IPS-NIHi11 (cell line): ENCODE results near the gene FAR1.
"Not testable (repeated sequence)": the region's sequence is repeated elsewhere in the genome, so short reads cannot be mapped to it uniquely, and the experiment has no call there.

Source experiments
- DNase-seq: peaks from one replicate; pipeline ENCODE4 v3.0.0; 2012; ENCODE audit warnings: mixed read lengths, low spot score

The FAR1 gene

GRCh38 chr11:13668102-13668956 is at the start of gene FAR1:
Gene FAR1 (plus strand): TSS chr11:13668668. CDS start chr11:13694766, 26,098 bp downstream.
- peak; percentile 98 for DNase-seq

- DNase-seq: no peak
Observed at GRCh38 chr11:13620063-13620462, 48.4 kb upstream of the FAR1 start.

- DNase-seq: not testable (repeated sequence)
Observed at GRCh38 chr11:13626818-13627217, 41.6 kb upstream of the FAR1 start.

GRCh38 chr11:13628634-13629033 is 39.8 kb upstream of the FAR1 start:
- DNase-seq: not testable (repeated sequence)

- no peak for DNase-seq
Observed at GRCh38 chr11:13629779-13630178, 38.7 kb upstream of the FAR1 start.

- no peak for DNase-seq
Observed at GRCh38 chr11:13635290-13635689, 33.2 kb upstream of the FAR1 start.

GRCh38 chr11:13635804-13636203 is 32.7 kb upstream of the FAR1 start:
- DNase-seq: no peak

GRCh38 chr11:13637125-13638069 is 31.1 kb upstream of the FAR1 start:
- no peak for DNase-seq

GRCh38 chr11:13638422-13638821 is 30.0 kb upstream of the FAR1 start:
- no peak for DNase-seq

- no peak for DNase-seq
Observed at GRCh38 chr11:13644997-13645687, 23.3 kb upstream of the FAR1 start.

GRCh38 chr11:13647391-13647790 is 21.1 kb upstream of the FAR1 start:
- DNase-seq: no peak

GRCh38 chr11:13649619-13650018 is 18.8 kb upstream of the FAR1 start:
- DNase-seq: no peak

- DNase-seq: not testable (repeated sequence)
Observed at GRCh38 chr11:13651515-13651914, 17.0 kb upstream of the FAR1 start.

- DNase-seq: no peak
Observed at GRCh38 chr11:13661074-13661623, 7.3 kb upstream of the FAR1 start.

- no peak for DNase-seq
Observed at GRCh38 chr11:13663631-13664071, 4.8 kb upstream of the FAR1 start.

GRCh38 chr11:13664351-13664750 is 4.1 kb upstream of the FAR1 start:
- DNase-seq: no peak

- no peak for DNase-seq
Observed at GRCh38 chr11:13666708-13667107, 1.8 kb upstream of the FAR1 start.

GRCh38 chr11:13667245-13667644 is 1.2 kb upstream of the FAR1 start:
- no peak for DNase-seq

GRCh38 chr11:13667795-13668101 is 720 bp upstream of the FAR1 start:
- DNase-seq: no peak

- DNase-seq: no peak
Observed at GRCh38 chr11:13668957-13669521, 571 bp downstream of the FAR1 start.
